Measurements from ENCODE around the gene BUD31.
"Not testable (repeated sequence)": the region's sequence is repeated elsewhere in the genome, so short reads cannot be mapped to it uniquely, and the experiment has no call there.

BUD31 gene

DNA sequence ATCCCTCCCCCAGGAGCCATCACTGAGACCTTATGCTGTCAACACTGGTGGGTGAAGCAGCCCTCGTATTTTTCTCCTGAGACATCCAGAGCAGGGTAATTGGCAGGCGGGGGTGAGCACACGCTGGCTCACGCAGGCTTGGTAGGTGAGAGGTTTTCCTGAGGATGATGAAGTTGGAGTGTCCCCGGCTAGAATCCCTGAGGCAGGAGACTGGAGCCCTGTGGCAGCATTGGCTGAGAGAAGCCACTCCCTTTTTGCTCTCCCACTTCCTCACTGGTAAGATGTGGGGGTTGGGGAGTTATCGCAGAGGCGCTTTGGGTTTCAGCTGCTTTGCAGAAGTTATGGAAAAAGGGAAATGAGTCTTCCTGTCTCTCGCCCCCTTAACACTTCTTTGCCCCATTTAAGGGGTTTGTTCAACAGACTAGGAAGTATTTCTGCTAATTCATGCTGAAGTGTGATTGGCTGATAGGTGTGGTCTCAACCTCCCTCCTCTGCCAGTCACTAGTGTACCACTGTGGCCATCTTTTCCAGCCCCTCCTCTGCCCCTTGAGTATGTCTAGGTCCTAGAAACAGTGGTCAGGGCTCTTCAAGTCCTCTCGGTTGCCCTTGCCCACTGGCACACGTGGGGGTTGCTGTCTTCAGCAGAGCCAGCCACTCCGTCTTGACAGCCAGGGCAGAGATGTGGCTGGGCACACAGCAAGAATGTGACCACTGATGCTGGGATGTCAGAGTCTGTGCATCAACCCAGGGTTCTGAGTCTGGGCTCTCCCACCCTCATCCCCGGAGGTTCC is 28.5 kb upstream of the BUD31 start:
- DNase-seq (ENCODE audit: low read depth in 1 of 2, low spot score in 1 of 2) = no peak

DNA sequence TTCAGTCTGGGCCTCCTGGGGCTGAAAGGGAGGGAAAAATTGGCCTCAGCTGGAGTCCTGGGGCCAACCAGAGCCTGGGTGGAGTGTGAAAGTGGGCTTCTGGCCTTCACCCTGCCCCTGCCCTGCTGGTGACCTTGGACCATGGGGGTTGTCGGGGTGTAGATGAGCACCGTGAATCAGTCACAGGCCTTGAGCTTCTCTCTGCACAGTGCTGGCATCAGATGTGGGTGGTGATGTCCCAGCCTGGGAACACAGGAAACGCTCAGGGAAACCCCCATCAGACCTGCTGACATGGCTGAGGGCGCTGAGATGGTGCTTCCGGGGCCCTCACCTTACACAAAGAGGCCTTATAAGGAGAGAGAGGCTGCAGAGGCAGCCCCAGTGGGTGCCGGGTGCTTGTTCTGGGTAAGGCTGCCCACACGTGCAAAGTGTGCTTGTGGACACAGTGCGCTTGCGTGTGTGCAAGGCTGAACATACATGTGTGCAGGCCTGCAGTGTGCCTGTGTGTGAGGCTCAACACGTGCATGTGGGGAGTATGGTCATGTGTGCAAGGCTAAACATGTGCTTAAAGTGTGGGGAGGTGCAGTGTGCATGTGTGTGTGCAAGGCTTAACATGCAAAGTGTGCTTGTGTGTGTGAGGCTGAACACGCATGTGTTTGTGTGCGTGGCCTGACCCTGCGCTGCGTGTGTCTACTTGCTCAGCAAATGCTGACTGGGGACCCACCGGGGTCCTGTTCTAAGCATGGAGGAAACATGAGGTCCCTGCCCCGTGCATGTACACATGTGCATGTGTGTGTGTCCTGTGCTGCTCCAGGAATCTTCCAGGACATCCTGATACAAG is 27.7 kb upstream of the BUD31 start:
- peak; percentile 73 to 80 for DNase-seq (ENCODE audit: low read depth in 1 of 2, low spot score in 1 of 2)

DNA sequence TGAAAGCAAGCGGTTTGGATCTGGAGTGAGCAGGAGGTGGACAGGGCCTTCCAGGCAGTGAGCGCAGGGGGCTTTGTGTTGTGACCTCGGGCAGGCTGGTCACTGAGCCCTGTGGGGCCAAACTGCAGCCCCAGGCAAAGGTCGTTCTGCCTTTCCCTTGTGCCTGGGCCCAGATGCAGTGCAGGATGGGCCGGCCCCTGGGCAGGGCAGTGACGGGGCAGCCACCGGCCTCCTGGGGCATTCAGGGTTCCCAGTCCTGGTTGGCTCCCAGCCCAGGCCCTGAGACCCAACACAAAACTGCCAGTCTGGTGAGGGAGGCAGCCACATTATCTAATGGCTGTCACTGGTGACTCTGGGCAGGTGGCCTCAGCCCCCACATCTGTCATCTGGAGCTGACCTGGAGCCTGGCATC is 27.1 kb upstream of the BUD31 start:
- DNase-seq (ENCODE audit: low read depth in 1 of 2, low spot score in 1 of 2) = no peak

DNA sequence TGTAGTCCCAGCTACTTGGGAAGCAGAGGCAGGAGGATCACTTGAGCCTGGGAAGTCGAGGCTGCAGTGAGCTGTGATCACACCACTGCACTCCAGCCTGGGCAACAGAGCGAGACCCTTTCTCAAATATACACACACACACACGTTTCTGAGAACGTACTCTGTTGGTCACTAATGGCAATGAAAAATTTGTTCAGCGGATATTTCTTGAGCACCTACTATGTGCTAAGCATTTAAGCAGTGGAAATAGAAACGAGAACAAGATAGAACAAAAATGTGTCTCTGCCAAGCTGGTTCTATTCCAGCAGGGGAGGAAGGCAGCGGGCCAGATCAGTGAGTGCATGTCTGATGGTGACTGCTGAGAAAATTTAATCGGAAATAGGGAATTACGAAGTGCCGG is 25.6 kb upstream of the BUD31 start:
- DNase-seq (ENCODE audit: low read depth in 1 of 2, low spot score in 1 of 2) = no peak

DNA sequence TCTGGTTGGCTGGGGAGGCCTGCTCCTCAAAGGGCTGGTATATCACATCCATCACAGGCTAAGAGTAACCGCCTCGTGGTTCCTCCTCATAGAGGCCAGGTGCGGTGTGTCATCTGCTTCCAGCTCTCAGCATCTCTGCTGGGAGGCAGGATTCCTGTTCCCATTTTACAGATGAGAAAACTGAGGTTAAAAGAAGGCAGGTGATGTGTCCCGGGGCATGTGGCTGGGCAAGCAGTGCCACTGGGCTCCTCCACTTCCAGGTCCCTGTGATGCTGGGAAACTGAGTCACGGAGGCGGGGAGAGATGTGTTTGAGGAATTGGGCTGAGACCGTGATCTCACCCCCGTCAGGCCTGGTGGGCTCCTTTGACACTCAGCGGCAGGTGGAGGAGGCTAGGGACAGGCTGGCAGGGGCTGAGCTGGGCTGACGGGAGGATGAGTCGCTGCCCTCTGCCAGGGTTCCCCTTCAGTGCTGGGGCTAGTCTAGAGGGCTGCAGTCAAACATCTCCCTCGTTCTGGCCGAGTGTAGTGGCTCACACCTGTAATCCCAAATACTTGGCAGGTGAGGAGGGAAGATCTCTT is 24.9 kb upstream of the BUD31 start:
- DNase-seq (ENCODE audit: low read depth in 1 of 2, low spot score in 1 of 2) = no peak

DNA sequence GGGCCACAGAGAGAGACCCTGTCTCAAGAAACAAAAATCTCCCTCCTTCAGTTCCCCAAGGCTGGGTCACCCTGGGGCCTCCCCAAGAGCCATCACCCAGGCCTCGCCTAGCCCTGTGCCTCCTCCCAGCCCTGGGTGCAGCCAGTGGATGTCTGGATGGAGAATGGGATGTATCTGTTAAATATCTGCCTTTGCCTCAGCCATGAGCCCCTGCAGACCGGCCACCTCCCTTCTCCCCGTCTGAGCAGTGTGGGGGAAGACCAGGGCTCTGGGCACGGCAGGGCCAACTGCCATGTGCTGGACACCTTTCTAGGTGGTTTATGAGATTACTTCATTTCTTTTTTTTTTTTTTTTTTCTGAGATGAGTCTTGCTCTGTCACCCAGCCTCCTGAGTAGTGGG is 24.2 kb upstream of the BUD31 start:
- no peak for DNase-seq (ENCODE audit: low read depth in 1 of 2, low spot score in 1 of 2)

DNA sequence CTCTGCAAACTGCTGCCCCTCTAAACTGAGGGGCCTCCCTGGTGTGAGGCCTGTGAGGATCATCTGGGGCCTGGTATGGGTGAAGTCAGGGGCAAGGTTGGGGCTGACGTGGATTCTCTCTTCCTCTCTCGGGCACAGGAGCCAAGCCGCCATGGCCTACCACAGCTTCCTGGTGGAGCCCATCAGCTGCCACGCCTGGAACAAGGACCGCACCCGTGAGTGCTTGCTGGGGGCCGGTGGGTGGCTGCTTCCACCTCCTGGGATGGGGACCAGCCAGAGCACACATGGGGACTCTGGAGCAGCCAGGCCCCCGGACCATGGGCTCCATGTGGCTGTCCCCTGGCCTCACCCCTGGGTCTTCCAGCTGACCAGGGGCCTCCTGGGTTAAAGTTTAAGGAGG is 23.2 kb upstream of the BUD31 start:
- no peak for DNase-seq (ENCODE audit: low read depth in 1 of 2, low spot score in 1 of 2)

DNA sequence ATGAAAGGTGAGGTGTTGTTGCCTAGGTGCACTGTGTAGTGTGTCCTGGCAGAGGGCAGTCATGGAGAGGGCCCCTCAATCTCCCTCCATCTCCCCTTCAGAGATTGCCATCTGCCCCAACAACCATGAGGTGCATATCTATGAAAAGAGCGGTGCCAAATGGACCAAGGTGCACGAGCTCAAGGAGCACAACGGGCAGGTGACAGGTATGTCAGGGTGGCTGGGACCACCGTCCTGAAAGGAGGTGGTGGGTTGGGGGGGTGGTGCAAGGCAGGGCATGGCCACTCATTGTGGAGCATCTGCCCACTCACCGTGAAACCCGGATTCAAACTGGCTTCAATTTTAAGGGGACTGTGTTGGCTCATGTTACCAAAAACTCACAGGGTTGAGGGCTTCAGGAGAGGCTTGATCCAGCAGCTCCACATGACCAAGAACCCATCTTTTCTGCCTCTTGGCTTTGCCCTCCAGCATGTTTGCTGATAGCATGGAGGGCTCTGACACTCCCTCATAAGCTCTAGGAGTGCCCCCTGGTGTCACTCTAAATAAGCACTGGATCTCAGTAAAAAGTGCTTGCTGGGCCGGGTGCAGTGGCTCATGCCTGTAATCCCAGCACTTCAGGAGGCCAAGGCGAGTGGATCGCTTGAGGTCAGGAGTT is 22.1 kb upstream of the BUD31 start:
- no peak for DNase-seq (ENCODE audit: low read depth in 1 of 2, low spot score in 1 of 2)

DNA sequence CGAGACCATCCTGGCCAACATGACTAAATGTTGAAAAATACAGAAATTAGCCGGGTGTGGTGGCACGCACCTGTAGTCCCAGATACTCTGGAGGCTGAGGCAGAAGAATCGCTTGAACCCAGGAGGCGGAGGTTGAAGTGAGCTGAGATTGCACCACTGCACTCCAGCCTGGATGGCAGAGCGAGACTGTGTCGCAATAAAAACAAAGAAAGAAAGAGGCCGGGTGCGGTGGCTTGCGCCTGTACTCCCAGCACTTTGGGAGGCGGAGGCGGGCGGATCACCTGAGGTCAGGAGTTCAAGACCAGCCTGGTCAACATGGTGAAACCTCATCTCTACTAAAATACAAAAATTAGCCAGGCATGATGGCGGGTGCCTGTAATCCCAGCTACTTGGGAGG is 21.5 kb upstream of the BUD31 start:
- not testable (repeated sequence) for DNase-seq (ENCODE audit: low read depth in 1 of 2, low spot score in 1 of 2)

DNA sequence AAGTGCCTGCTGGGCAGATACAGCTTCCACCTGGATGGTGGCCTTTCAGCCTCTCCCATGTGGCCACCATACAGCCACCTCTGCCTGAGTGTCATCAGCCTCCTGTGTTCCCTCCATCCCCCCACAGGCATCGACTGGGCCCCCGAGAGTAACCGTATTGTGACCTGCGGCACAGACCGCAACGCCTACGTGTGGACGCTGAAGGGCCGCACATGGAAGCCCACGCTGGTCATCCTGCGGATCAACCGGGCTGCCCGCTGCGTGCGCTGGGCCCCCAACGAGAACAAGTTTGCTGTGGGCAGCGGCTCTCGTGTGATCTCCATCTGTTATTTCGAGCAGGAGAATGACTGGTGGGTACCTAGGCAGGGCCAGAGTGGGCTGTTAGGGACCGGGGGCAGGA is 20.9 kb upstream of the BUD31 start:
- DNase-seq (ENCODE audit: low read depth in 1 of 2, low spot score in 1 of 2) = no peak

DNA sequence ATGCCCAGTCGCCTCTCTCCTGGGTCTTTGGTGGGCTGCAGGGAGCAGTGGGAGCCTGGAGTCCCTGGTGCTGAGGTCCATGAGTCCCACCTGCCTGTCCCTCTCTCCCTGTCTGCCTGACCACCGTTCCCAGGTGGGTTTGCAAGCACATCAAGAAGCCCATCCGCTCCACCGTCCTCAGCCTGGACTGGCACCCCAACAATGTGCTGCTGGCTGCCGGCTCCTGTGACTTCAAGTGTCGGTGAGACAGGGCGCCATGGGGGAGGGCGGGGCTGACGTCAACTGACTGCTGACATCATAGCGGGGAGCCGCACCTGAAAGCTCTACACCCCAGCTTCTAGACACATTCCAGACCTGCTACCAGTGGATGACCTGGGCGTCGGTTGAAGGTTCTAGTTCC is 19.0 kb upstream of the BUD31 start:
- no peak for DNase-seq (ENCODE audit: low read depth in 1 of 2, low spot score in 1 of 2)

DNA sequence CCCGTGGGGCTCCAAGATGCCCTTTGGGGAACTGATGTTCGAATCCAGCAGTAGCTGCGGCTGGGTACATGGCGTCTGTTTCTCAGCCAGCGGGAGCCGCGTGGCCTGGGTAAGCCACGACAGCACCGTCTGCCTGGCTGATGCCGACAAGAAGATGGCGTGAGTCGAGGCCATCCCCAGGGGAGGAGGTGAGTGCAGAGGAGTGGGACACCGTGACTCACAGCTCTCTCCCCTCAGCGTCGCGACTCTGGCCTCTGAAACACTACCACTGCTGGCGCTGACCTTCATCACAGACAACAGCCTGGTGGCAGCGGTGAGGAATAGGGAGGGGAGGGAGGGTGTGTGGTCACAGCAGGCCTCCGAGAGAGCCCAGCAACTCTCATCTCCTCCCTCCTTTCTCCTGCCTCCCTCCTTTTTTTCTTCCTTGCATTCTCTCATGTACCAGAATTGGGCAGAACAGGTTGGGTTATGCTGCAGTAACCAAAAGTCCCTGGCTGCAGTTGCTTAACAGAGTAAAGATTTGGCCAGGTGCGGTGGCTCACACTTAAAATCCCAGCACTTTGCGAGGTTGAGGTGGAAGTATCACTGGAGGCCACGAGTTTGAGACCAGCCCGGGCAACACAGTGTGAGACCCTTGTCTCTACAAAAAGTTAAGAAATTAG is 17.7 kb upstream of the BUD31 start:
- no peak for DNase-seq (ENCODE audit: low read depth in 1 of 2, low spot score in 1 of 2)

DNA sequence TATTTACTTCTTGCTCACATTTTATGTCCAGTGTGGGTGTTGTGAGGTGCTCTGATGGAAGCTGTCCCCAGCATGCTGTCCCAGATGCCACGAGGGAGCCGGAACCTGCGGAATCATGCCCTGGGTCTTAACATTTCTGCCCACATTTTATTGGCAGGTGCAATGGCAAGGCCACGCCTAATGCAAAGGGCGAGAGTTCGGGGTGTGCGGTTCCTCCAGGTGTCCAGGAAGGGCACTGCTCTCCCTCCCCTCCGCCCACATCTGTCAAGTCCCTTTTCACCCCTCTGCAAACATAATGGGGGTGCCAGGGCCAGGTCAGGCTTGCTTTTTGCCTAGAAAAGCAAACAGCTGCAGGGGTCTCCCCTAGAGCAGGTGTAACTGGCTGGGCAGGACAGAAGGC is 16.7 kb upstream of the BUD31 start:
- DNase-seq (ENCODE audit: low read depth in 1 of 2, low spot score in 1 of 2) = no peak

DNA sequence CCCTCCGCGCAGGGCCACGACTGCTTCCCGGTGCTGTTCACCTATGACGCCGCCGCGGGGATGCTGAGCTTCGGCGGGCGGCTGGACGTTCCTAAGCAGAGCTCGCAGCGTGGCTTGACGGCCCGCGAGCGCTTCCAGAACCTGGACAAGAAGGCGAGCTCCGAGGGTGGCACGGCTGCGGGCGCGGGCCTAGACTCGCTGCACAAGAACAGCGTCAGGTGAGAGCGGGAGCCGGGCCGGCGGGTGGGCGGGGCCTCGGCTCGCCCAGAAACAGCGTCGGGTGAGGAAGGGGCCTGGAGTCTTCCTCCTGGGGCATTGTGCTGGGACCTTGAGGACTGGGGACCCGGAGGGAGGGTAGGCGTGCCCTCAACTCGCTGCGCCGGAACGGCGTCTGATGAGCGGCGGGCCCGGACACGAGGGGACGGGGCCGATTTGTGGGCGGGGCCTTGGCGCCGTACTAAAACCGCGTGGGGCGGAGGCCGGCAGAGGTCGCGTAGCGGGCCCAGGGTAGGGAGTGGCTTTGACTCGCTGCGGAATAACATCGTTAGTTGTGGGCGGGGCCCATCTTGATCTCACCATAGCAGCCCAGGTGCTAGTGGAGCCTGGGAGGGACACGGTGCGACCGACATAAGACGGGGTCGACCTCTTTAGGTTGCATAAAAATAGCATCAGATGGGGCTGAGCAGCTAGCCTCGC is 16.0 kb upstream of the BUD31 start:
- peak; percentile 59 to 63 for DNase-seq (ENCODE audit: low read depth in 1 of 2, low spot score in 1 of 2)

DNA sequence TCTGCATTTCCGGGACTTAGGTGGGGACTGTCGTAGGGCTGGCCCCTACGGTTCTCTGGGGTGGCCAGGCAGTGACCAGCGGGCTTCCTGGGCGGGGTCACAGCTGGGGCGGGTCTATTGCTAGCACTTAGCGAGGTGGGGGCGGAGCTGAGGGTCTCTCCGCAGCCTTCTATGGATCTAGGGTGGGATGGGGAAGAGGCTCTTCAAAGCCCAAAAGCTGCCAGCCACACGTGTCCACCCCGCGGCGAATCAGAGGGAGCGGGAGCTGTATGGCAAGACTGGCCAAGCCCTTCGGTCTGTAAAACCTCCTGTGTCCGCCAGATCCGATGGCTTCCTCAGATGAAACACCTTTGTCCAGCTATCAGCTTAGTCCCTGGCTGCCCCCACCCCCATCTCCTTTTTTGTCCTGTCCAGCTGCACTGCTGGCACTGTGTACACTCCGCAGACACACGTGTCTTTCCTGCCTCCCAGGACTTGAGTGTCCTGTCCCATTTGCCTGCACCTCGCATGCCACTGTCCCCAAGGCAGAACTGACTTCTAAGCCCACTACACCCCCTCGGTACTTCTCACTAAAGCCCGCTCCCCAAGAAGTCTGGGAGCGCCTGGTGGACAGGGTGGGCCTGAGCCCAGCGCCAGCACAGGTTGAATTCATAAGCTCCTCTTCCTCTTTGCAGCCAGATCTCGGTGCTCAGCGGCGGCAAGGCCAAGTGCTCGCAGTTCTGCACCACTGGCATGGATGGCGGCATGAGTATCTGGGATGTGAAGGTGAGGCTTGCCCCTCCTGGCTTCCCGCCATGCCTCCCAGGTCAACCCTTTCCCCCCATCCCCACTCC is 15.2 kb upstream of the BUD31 start:
- no peak for DNase-seq (ENCODE audit: low read depth in 1 of 2, low spot score in 1 of 2)

DNA sequence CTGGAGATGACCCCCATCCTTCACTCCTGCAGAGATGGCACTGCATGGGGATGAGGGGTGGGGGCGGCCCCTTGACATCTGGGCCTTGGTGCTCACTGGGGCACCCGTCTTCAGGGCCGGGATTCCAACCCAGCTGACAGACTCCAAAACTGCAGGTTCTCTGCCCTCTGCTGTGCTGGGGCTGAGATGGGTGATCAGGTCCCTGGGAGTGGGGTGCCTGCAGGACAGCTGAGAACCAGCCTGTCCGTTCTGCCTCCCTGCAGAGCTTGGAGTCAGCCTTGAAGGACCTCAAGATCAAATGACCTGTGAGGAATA is 14.6 kb upstream of the BUD31 start:
- no peak for DNase-seq (ENCODE audit: low read depth in 1 of 2, low spot score in 1 of 2)

DNA sequence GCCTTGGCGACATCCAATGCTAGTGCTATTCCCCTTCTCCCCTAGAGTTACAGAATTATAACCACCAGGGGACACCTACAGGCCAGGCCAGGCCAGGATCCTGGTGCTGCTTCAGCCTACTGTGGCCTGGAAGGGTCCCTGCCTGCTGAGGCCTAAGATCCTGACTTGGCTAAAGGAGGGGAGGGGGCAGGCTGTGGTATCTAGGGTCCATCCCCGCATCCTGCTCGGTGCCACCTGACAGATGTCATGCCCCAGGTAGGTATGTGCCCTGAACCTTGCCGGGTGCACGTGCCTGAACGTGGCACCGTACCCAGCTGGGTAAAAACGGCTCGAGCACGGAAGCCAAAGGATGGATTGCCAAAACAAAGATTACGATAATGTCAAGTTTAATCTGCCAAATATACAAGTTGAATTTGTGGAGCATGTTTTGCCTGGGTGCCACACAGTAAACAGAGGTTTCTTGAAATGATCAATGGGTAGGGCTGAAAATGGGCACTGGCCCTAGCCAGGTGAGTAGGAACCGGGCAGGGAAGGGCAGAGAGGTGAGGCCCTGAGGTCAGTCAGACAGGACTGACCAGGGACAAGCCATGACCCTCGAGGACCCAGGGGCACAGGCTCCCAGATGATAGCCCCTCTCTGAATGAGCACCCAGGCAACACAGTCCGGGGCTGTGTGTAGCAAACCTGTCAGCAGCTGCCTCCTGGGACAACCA is 13.0 kb upstream of the BUD31 start:
- DNase-seq (ENCODE audit: low read depth in 1 of 2, low spot score in 1 of 2) = no peak

DNA sequence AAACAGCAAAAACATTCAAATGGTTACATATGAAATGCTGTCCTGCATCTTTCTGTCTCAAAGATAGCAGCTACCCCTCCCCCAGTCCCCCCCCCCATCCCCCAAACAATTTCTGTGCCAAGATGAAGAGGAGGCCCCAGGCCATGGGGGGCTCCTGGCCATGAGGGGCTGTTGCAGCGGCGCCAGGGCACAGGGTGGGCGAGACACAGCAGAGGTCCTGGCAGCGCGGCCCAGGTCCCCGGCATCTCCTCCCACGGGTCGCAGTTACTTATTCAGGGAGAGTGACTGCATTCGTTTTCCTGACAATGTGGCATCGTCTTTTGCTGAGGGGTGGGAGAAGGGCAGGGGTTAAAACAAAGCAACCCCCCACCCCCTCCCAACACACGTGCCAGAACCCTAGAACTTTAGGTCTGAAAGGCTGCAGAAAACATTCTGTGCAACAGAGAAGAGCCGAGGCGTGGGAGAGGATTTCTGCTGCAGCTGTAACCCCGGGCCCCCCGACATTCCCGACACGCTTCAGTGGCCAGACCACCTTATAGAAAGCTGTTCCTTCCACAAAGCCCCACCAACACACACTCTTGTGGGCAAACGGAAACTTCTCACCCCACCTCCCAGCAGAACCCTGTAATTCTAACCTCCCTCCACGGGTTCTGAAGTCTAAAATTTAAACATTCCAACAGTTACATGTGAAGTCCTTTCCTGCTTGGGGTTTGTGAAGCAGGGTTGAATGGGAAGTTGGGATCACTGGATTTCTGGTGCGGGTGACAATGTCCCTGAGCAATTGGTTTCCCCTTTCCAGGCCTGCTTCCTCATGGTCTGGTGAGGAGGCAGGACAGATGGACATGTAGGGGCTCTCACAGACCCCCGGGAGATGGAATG is 12.1 kb upstream of the BUD31 start:
- DNase-seq (ENCODE audit: low read depth in 1 of 2, low spot score in 1 of 2) = no peak

All from stimulated activated CD4-positive, alpha-beta T cell treated with anti-CD3 and anti-CD28 coated beads, Interleukin-15, amount 100 ng/mL, for 1 hour (primary cell).